CD1c-positive myeloid dendritic cell (primary cell): Measurements from ENCODE around the gene BAD.

ENCODE experiments used
- DNase-seq: peaks from one replicate; pipeline ENCODE4 v3.0.0-alpha.2; 2016; ENCODE audit errors: extremely low spot score

Gene BAD

GRCh38 chr11:64229090-64229743, 55.2 kb downstream of the BAD start:
- no peak for DNase-seq

- DNase-seq, result no peak
Observed at GRCh38 chr11:64227405-64227956, 57.0 kb downstream of the BAD start.

DNA sequence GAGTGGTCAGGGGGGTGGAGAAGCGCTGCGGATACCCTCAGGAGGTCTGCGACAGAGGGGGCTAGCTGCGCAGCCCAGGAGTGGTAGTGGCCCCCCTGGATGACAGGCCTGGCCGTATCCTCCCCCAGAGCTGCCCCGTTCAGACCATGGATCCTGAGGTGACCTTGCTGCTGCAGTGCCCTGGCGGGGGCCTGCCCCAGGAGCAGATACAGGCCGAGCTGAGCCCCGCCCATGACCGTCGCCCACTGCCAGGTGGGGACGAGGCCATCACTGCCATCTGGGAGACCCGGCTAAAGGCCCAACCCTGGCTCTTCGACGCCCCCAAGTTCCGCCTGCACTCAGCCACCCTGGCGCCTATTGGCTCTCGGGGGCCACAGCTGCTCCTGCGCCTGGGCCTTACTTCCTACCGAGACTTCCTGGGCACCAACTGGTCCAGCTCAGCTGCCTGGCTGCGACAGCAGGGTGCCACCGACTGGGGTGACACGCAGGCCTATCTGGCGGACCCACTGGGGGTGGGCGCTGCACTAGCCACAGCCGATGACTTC, 57.9 kb downstream of the BAD start:
- peak; percentile 89 for DNase-seq

DNA sequence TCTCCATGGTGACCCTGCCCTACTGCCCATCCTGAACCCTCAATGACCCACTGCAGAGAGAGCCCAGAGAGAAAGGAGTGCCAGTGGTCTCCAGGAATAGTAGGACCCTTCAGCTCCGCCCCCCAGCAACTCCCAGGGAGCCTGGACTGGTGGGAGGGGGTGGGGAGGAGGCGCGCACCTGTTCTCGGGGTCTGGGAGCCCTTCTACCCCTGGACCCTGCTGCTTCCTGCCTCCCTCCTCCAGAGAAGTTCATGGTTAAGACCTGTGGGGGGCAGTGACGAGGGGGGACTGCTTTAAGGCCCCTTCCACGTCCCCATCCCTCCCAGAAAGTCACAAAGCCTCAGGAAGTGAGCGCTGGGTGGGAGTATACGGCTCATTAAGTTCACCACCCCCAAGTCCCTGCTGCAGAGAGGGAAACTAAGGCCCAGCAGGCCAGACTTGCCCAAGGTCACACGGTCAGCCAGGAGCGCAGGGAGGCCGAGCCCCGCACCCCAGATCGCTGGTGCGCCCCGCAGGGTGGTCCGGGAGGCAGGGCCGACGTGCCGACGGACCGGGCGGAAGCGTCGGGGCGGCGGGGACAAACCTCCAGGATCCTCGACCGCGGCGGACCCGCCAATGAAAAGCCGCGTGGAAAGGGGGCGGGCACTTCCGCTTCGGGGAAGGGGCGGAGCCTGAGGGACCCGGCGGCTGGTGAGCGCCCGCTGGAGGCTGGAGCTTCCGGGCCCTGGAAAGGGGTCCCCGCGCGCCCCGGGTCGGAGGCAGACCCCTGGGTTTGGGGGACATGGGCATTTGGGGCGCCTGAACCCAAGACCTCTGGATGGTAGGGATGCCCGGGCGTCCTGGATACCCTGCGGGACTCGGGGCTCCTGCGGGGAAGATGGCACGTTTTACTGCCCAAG, 58.6 kb downstream of the BAD start, which contains the start of the genes NUDT22 and TRPT1:
TSS of gene NUDT22 (plus strand) at position 667 of the 899 bp plus-strand sequence. CDS start 379 bp downstream, outside the sequence.
TSS of gene TRPT1 (minus strand) at position 579 of the 899 bp plus-strand sequence. CDS start at position 253, 326 bp downstream.
- DNase-seq, result peak; percentile 96

GRCh38 chr11:64224891-64225607, 59.4 kb downstream of the BAD start:
- peak; percentile 28 for DNase-seq

DNA sequence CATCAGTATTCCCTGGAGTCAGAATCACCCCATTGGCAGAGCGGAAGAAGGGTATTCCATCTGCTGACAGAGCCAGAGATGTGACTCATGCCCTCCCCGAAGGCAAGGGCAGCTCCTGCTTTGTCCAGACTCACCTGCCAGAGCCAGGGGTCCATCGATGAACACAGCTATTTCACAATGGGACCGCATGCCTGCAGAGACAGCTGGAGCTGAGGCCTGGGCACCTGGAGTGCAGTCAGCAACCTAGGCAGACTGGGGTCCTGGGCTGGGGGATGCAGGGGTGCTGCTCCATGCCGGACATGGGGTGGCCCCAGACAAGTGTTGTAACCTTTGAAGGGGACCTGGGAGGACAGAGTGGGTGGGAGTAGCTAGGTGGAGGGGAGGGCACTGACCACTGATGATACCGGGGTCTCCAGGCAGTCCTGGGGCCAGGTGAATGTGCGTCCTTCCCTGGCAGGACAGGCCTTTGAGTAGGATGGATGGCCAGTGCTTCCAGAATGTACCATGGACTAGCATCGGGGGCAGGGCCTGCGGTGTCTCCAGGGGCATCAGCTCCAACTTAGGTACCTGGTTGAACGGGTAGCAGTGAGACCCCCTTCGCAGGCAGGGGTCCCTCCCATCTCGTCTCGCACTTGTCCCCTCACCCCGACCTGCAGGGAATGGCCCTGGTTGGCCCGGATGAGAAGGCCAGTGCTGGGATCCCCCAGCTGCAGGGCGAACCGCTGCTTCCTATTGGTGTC, 60.1 kb downstream of the BAD start:
- DNase-seq, result no peak

DNA sequence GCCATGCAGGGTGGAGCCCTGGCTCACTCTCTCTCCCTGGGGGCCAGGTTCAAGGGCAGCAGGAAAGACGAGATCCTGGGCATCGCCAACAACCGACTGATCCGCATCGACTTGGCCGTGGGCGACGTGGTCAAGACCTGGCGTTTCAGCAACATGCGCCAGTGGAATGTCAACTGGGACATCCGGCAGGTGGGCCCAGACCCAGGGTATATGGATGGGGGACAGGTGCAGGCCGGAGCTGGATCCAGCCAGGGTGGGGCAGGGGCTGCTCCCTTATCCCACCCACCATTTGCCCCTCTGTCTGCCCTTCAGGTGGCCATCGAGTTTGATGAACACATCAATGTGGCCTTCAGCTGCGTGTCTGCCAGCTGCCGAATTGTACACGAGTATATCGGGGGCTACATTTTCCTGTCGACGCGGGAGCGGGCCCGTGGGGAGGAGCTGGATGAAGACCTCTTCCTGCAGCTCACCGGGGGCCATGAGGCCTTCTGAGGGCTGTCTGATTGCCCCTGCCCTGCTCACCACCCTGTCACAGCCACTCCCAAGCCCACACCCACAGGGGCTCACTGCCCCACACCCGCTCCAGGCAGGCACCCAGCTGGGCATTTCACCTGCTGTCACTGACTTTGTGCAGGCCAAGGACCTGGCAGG, 61.3 kb downstream of the BAD start:
- DNase-seq, result no peak

GRCh38 chr11:64222651-64223000, 61.8 kb downstream of the BAD start:
- DNase-seq, result no peak

- DNase-seq, result no peak
Observed at GRCh38 chr11:64220798-64221197, 63.7 kb downstream of the BAD start.

DNA sequence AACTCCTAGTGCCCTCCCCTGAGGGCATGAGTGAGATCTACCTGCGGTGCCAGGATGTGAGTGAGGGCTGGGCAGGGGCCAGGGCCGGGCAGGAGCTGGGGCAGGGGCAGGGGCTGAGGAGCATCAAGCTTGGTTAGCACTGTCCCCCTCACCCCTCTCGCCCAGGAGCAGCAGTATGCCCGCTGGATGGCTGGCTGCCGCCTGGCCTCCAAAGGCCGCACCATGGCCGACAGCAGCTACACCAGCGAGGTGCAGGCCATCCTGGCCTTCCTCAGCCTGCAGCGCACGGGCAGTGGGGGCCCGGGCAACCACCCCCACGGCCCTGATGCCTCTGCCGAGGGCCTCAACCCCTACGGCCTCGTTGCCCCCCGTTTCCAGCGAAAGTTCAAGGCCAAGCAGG, 64.2 kb downstream of the BAD start:
- no peak for DNase-seq
